ENCODE data around the gene RTL10.

RTL10 gene

DNA sequence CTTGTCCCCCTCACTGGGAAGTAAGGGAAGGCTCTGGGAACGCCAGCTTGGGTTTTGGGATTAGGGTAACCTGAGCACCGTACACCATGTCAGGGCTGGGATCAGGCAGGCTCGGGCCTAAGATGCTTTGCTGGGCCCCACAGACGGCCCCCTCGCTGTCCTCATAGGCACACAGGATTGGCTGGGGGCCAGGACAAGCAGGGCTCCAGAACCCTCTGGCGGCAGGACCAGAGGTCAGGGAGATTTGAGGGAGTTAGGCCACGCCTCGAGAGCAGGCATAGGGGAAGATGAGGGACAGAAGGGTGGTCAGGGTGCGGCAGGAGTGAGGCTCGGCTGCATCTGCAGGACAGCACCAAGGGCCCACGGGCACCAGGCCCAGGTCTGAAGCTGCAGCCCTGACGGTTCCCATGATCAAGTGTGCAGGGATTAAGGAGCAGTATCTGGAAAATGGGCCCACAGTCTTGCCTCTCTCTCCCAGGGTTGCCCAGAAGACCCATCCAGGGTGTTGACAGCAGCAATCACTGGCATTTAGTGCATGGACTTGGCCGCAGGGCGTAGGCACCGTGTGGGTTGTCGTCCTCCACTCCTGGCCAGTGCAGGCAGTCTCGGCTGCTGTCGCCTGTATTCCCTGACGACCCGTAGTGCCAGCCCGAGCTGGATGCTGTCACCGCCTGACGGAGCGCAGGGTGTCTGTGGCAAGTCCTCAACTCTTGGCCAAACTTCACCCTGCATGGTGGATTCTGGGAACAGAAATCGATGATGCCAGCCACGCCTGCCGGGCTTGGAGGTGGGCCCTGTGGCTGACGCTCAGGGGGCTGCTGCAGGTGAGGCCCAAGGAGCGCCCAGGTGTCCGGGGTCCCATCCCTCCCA is 15.7 kb upstream of the RTL10 start:
- Histone ChIP-seq H3K9me2 (replicated peaks; ENCODE audit: control insufficient read depth, low read length) (no peaks in the 10 kb centered on the region), H3K79me2 (ENCODE audit: control insufficient read depth, low read length) (no peaks in the 10 kb centered on the region), H3K4me2 (ENCODE audit: low read length) (no peak overlapping the region), H3K27me3 (ENCODE audit: control insufficient read depth, low read length) (no peaks in the 10 kb centered on the region), H3F3A (ENCODE audit: control insufficient read depth, insufficient read depth) (no peaks in the 10 kb centered on the region), H3K36me3 (ENCODE audit: control insufficient read depth, low read length) (no peaks in the 10 kb centered on the region), H3K9me3 (ENCODE audit: control insufficient read depth, insufficient read depth, low read length) (no peaks in the 10 kb centered on the region), H3K4me1 (ENCODE audit: control insufficient read depth, low read length) (peaks cover 5% of the 10 kb centered on the region; the same call in 1 of the 2 replicates), H3K27ac (ENCODE audit: low read depth, low read length) (no peak overlapping the region), H3K4me3 (ENCODE audit: low read length) (no peak overlapping the region), H4K20me1 (ENCODE audit: control insufficient read depth, insufficient read depth, low read depth, low read length) (no peaks in the 10 kb centered on the region)
- TF ChIP-seq EZH2phosphoT487 (IDR thresholded peaks at IDR 0.05; ENCODE audit: borderline replicate concordance, low read length) = no peak
- TF ChIP-seq, protein P1, sequence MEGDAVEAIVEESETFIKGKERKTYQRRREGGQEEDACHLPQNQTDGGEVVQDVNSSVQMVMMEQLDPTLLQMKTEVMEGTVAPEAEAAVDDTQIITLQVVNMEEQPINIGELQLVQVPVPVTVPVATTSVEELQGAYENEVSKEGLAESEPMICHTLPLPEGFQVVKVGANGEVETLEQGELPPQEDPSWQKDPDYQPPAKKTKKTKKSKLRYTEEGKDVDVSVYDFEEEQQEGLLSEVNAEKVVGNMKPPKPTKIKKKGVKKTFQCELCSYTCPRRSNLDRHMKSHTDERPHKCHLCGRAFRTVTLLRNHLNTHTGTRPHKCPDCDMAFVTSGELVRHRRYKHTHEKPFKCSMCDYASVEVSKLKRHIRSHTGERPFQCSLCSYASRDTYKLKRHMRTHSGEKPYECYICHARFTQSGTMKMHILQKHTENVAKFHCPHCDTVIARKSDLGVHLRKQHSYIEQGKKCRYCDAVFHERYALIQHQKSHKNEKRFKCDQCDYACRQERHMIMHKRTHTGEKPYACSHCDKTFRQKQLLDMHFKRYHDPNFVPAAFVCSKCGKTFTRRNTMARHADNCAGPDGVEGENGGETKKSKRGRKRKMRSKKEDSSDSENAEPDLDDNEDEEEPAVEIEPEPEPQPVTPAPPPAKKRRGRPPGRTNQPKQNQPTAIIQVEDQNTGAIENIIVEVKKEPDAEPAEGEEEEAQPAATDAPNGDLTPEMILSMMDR (IDR thresholded peaks at IDR 0.05; ENCODE audit: low read depth, low read length, poor library complexity, severe bottlenecking) = no peak

DNA sequence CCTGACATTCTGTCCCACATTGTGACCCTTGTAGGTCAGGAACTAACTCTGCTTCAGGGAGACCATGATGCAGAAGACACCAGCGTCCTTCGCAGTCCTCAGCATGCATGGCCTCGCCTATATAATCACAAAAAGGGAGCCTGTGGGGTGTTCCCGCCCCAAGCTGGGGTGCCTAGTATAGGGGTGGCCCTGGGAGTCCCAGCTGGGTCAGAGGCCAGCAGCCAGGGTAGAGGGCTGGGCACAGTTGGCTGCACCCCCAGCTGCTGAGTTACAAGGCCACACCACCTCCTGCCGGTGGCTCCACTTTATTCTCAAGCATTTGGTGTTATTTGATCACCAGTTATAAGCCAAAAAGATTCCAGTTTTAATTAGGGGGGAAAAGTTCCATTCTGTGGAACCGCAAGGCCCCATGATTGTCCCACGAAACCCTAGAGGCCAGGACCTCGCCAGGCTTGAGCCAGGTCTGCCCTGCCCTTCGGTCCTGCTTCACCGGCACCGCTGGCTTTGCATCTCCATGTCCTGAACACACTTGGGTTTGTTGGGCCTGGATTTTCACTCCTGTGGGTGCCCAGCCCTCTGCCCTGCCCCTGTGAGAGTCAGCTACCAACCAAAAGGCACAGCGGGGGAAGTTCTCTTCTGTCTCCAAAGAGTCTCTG is 15.0 kb upstream of the RTL10 start:
- H3F3A ChIP-seq (ENCODE audit: control insufficient read depth, insufficient read depth) = no peaks in the 10 kb centered on the region
- TF ChIP-seq, protein P1 (IDR thresholded peaks at IDR 0.05; ENCODE audit: low read depth, low read length, poor library complexity, severe bottlenecking) = no peak
- H3K27me3 ChIP-seq (ENCODE audit: control insufficient read depth, low read length) = no peaks in the 10 kb centered on the region
- H3K79me2 ChIP-seq (ENCODE audit: control insufficient read depth, low read length) = no peaks in the 10 kb centered on the region
- H3K4me2 ChIP-seq (ENCODE audit: low read length) = no peak overlapping the region
- no peaks in the 10 kb centered on the region for H3K9me3 ChIP-seq (ENCODE audit: control insufficient read depth, insufficient read depth, low read length)
- H3K27ac ChIP-seq (ENCODE audit: low read depth, low read length) = no peak overlapping the region
- H3K4me1 ChIP-seq (ENCODE audit: control insufficient read depth, low read length) = peaks cover 5% of the 10 kb centered on the region; the same call in 1 of the 2 replicates
- no peak overlapping the region for H3K4me3 ChIP-seq (ENCODE audit: low read length)
- no peaks in the 10 kb centered on the region for H3K36me3 ChIP-seq (ENCODE audit: control insufficient read depth, low read length)
- no peaks in the 10 kb centered on the region for H3K9me2 ChIP-seq (replicated peaks; ENCODE audit: control insufficient read depth, low read length)
- H4K20me1 ChIP-seq (ENCODE audit: control insufficient read depth, insufficient read depth, low read depth, low read length) = no peaks in the 10 kb centered on the region

DNA sequence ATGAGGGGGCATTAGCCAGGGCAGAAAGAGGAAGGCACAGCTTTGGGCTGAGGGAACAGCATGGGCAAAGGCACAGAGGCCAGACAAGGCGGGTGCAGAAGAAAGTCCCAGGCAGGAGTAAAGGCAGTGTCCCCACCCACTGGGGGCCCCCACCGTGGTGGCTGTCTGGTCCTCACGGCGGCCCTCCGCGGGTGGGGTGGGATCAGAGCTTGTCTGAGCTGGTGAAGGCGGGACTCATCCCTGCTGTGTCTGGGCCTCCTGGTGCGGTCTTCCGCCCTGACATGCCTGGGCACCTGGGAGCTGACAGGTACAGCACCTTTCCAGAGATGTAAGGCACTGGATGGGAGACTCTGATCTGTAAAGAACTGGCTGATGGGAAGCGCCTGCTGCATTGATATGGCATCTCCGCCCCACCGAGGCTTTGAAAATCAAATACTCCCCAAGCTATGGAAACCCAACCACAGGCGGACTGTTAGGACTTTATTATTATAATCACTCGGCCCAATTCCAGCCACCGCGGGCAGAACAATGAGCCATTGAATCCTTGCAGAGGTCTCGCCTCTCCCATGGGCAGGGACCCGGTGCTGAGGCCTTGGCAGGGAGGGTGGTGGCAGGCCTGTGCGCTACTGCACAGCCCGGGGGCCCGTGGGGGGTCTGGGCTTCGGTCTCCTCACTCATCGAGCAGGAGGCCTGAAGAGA is 14.2 kb upstream of the RTL10 start:
- no peaks in the 10 kb centered on the region for H3K36me3 ChIP-seq (ENCODE audit: control insufficient read depth, low read length)
- H3K4me1 ChIP-seq (ENCODE audit: control insufficient read depth, low read length) = peaks cover 5% of the 10 kb centered on the region; the same call in 1 of the 2 replicates
- TF ChIP-seq EZH2phosphoT487 (IDR thresholded peaks at IDR 0.05; ENCODE audit: borderline replicate concordance, low read length) = no peak
- TF ChIP-seq, protein P1 (IDR thresholded peaks at IDR 0.05; ENCODE audit: low read depth, low read length, poor library complexity, severe bottlenecking) = no peak
- H3K9me2 ChIP-seq (replicated peaks; ENCODE audit: control insufficient read depth, low read length) = no peaks in the 10 kb centered on the region
- H4K20me1 ChIP-seq (ENCODE audit: control insufficient read depth, insufficient read depth, low read depth, low read length) = no peaks in the 10 kb centered on the region
- H3K79me2 ChIP-seq (ENCODE audit: control insufficient read depth, low read length) = no peaks in the 10 kb centered on the region
- H3K27me3 ChIP-seq (ENCODE audit: control insufficient read depth, low read length) = no peaks in the 10 kb centered on the region
- H3K9me3 ChIP-seq (ENCODE audit: control insufficient read depth, insufficient read depth, low read length) = no peaks in the 10 kb centered on the region
- no peak overlapping the region for H3K4me2 ChIP-seq (ENCODE audit: low read length)
- H3K4me3 ChIP-seq (ENCODE audit: low read length) = no peak overlapping the region
- no peaks in the 10 kb centered on the region for H3F3A ChIP-seq (ENCODE audit: control insufficient read depth, insufficient read depth)
- H3K27ac ChIP-seq (ENCODE audit: low read depth, low read length) = no peak overlapping the region
